SU-DHL-6 (cell line): Measurements from ENCODE around the gene NKTR.

Experiments
- H2AFZ ChIP-seq: fragments of 200-600 bp; sonication (generic); 2 replicates; pipeline ENCODE4 v1.6.1; 2014; ENCODE audit warnings: low read depth, mild to moderate bottlenecking, moderate library complexity, mixed read lengths, antibody characterized with exemption, low read length; ENCODE audit not compliant: severe bottlenecking
- H3F3A ChIP-seq: fragments of 200-600 bp; shearing (Covaris generic); 2 replicates; pipeline ENCODE4 v1.6.0; 2016; ENCODE audit warnings: antibody characterized with exemption, mild to moderate bottlenecking; ENCODE audit not compliant: insufficient read depth
- H3K27ac ChIP-seq: fragments of 200-600 bp; sonication (generic); 2 replicates; pipeline ENCODE4 v1.5.1; 2016; ENCODE audit warnings: low read depth, mild to moderate bottlenecking, low read length, moderate library complexity, mixed read lengths
- H3K27me3 ChIP-seq: fragments of 200-600 bp; sonication (generic), shearing (Covaris generic); 2 replicates; pipeline ENCODE4 v1.6.0; 2014; ENCODE audit warnings: mild to moderate bottlenecking, low read length
- H3K36me3 ChIP-seq: fragments of 200-600 bp; sonication (generic); 2 replicates; pipeline ENCODE4 v1.6.1; 2014; ENCODE audit warnings: mild to moderate bottlenecking, low read length, mixed read lengths
- H3K4me2 ChIP-seq: fragments of 300-600, 200-600 bp; shearing (Covaris generic), sonication (generic); 2 replicates; pipeline ENCODE4 v1.6.0; 2014; ENCODE audit warnings: low read length, low read depth, mild to moderate bottlenecking; ENCODE audit not compliant: poor library complexity, severe bottlenecking
- H3K4me3 ChIP-seq: fragments of 200-600 bp; sonication (generic); 2 replicates; pipeline ENCODE4 v1.5.1; 2014; ENCODE audit warnings: antibody characterized with exemption, low read length, mild to moderate bottlenecking, mixed read lengths; ENCODE audit not compliant: insufficient read depth, poor library complexity, severe bottlenecking
- H3K79me2 ChIP-seq: fragments of 200-600 bp; sonication (generic); 2 replicates; pipeline ENCODE4 v1.6.1; 2014; ENCODE audit warnings: mild to moderate bottlenecking, low read length, moderate library complexity; ENCODE audit not compliant: insufficient read depth
- H3K9ac ChIP-seq: fragments of 200-600 bp; sonication (generic); 2 replicates; pipeline ENCODE4 v1.7.0; 2014; ENCODE audit warnings: mild to moderate bottlenecking, low read length
- H3K9me2 ChIP-seq: fragments of 200-600 bp; sonication (generic); replicated peaks from 2 replicates; pipeline ENCODE4 v1.6.1; 2014; ENCODE audit warnings: low read length; ENCODE audit not compliant: insufficient read depth
- H3K9me3 ChIP-seq: fragments of 200-600 bp; sonication (generic); 2 replicates; pipeline ENCODE4 v1.6.1; 2014; ENCODE audit warnings: low read length, mixed read lengths; ENCODE audit not compliant: insufficient read depth
- H4K20me1 ChIP-seq: fragments of 200-600 bp; sonication (generic); 2 replicates; pipeline ENCODE4 v1.6.1; 2014; ENCODE audit warnings: low read depth, mild to moderate bottlenecking, antibody characterized with exemption, low read length, moderate library complexity, mixed read lengths
- CTCF ChIP-seq: fragments of 200-600 bp; sonication (generic); IDR thresholded peaks from one replicate; pipeline ENCODE4 v1.5.1; 2017; ENCODE audit warnings: antibody characterized with exemption, mild to moderate bottlenecking, low read length, moderate library complexity; ENCODE audit not compliant: insufficient read depth, poor library complexity, severe bottlenecking
- EZH2phosphoT487 ChIP-seq: fragments of 200-600 bp; sonication (generic), shearing (Covaris generic); conservative IDR thresholded peaks from 2 replicates; pipeline ENCODE4 v1.6.1; 2018; ENCODE audit warnings: mild to moderate bottlenecking, antibody characterized with exemption, low read length, moderate library complexity, mixed read lengths

Gene NKTR

GRCh38 chr3:42673082-42673481, 72.6 kb downstream of the NKTR start:
- no peak overlapping the region for H3K4me3 ChIP-seq
- H3K79me2 ChIP-seq: no peaks in the 10 kb centered on the region
- H4K20me1 ChIP-seq: no peaks in the 10 kb centered on the region
- no peaks in the 10 kb centered on the region for H3K27me3 ChIP-seq
- no peak overlapping the region for H2AFZ ChIP-seq
- H3K9me2 ChIP-seq: no peaks in the 10 kb centered on the region
- no peak overlapping the region for H3K4me2 ChIP-seq
- no peak for TF ChIP-seq CTCF
- no peak for TF ChIP-seq EZH2phosphoT487
- H3K36me3 ChIP-seq: no peaks in the 10 kb centered on the region
- no peak overlapping the region for H3K9ac ChIP-seq
- no peaks in the 10 kb centered on the region for H3F3A ChIP-seq
- H3K27ac ChIP-seq: no peak overlapping the region
- peaks cover 5% of the 10 kb centered on the region; the same call in 1 of the 2 replicates for H3K9me3 ChIP-seq

GRCh38 chr3:42674146-42674545, 73.7 kb downstream of the NKTR start:
- H3F3A ChIP-seq: no peaks in the 10 kb centered on the region
- H3K9me3 ChIP-seq: peaks cover 5% of the 10 kb centered on the region; the same call in 1 of the 2 replicates

DNA sequence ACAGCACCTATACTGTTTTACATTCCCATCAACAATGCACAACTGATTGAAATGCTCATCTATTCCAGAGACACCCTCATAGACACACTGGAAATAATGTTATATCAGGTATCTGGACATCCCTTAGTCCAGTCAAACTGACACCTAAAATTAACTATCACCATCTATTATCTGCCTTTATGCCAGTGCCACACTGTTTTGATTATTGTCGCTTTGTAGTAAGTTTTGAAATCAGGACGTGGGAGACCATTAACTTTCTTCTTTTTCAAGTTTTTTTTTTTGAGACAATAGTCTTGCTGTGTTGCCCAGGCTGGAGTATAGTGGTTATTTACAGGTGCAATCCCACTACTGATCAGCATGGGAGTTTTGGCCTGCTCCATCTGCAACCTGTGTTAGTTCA, 75.4 kb downstream of the NKTR start:
- H3K36me3 ChIP-seq: no peaks in the 10 kb centered on the region
- H3K4me2 ChIP-seq: no peak overlapping the region
- no peak overlapping the region for H3K27ac ChIP-seq
- no peaks in the 10 kb centered on the region for H3K79me2 ChIP-seq
- H4K20me1 ChIP-seq: no peaks in the 10 kb centered on the region
- no peak overlapping the region for H2AFZ ChIP-seq
- H3K9me2 ChIP-seq: no peaks in the 10 kb centered on the region
- peaks cover 5% of the 10 kb centered on the region; the same call in 1 of the 2 replicates for H3K9me3 ChIP-seq
- no peak overlapping the region for H3K4me3 ChIP-seq
- H3F3A ChIP-seq: no peaks in the 10 kb centered on the region
- H3K9ac ChIP-seq: no peak overlapping the region
- no peak for TF ChIP-seq CTCF
- no peak for TF ChIP-seq EZH2phosphoT487
- H3K27me3 ChIP-seq: no peaks in the 10 kb centered on the region

More at GRCh38 chr3:42674146-42674545, 73.7 kb downstream of the NKTR start:
- H3K9ac ChIP-seq: no peak overlapping the region
- no peaks in the 10 kb centered on the region for H3K36me3 ChIP-seq
- H3K9me2 ChIP-seq: no peaks in the 10 kb centered on the region
- H3K4me3 ChIP-seq: no peak overlapping the region
- H3K79me2 ChIP-seq: no peaks in the 10 kb centered on the region
- no peaks in the 10 kb centered on the region for H3K27me3 ChIP-seq
- H4K20me1 ChIP-seq: no peaks in the 10 kb centered on the region
- H2AFZ ChIP-seq: no peak overlapping the region
- no peak overlapping the region for H3K4me2 ChIP-seq
- H3K27ac ChIP-seq: no peak overlapping the region
- TF ChIP-seq EZH2phosphoT487 (no peak), CTCF (no peak)
